ENCODE results near the gene VAMP5. TPM values are rescaled to one million over a fixed set of nuclear protein-coding genes. Genes with fewer than 3 reads are reported as not detected.

VAMP5 gene
- total and polyA plus RNA-seq, 9 of the 15 experiments (the other 6 are each of a cell fraction or from before 2014, with no cell fraction given) = 0.54 to 1.9 (median 1.5) TPM; not detected in 2

DNA sequence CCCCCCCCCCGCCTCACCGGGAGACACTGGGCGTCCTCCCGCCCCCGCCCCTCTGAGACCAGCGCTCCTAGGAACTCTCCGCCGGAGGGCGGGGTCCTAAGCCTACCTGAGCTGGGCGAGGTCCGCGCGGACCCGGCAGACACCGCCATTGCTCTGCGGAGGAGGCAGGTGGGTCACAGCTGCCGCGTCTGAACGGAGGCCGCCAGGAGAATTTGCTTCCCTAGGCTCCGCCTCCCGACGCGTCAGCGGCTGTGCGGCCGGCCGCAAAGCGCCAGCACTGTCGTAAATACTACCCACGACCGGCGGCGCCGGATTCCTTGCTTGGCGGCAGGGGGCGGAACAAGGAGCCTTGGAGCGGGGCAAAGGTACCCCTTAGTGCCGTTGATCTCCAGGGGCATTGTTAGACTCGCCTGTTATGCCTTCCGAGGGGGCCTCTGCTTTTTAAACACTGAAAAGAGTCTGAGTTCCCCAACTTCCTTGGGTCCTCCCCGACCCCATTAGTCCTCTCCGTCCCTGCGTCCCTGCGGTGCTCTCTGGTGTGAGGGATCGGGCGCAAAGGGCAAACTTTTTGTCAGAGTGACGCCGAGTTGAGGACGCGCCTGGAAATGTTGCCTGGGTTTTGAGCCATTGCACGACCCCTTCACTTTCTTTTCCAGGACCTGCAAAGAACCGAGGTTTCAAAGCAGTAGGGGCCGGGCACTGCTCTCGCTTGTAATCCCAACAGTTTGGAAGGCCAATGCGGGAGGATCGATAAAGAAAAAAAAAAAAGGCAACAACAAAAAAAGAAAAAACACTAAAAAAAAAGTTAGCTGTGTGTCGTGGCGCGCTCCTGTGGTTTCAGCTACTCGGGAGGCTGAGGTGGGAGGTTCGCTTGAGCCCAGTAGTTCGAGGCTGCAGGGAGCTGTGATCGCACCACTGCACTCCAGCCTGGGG, 22.7 kb upstream of the VAMP5 start, which contains the start of gene GGCX (continued):
- TF ChIP-seq, protein P1, sequence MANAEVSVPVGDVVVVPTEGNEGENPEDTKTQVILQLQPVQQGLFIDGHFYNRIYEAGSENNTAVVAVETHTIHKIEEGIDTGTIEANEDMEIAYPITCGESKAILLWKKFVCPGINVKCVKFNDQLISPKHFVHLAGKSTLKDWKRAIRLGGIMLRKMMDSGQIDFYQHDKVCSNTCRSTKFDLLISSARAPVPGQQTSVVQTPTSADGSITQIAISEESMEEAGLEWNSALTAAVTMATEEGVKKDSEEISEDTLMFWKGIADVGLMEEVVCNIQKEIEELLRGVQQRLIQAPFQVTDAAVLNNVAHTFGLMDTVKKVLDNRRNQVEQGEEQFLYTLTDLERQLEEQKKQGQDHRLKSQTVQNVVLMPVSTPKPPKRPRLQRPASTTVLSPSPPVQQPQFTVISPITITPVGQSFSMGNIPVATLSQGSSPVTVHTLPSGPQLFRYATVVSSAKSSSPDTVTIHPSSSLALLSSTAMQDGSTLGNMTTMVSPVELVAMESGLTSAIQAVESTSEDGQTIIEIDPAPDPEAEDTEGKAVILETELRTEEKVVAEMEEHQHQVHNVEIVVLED (CRISPR knock-in tag; IDR thresholded peaks at IDR 0.05) = peak; percentile 53; the same call in 1 of the 2 replicates
- TF ChIP-seq MNT (conservative IDR thresholded peaks at IDR 0.05) (peak in 1 of 2 experiments; percentile 73; a peak in 2 of 4 replicates), ZNF766 (CRISPR knock-in tag; conservative IDR thresholded peaks at IDR 0.05) (0 out of 2 replicates have a peak, but pooled peaks have one; percentile 40), NFATC3 (IDR thresholded peaks at IDR 0.05) (no peak), YY1 (IDR thresholded peaks at IDR 0.05; ENCODE audit: borderline replicate concordance in 1 of 3, control insufficient read depth in 1 of 3, extremely low read depth in 1 of 3, insufficient read depth in 3 of 3, insufficient read length in 1 of 3, insufficient replicate concordance in 2 of 3, low read depth in 1 of 3, low read length in 2 of 3) (peak; percentile 69 to 94 (median 89)), NKRF (IDR thresholded peaks at IDR 0.05; ENCODE audit: borderline replicate concordance) (0 out of 2 replicates have a peak, but pooled peaks have one; percentile 24), ZNF384 (IDR thresholded peaks at IDR 0.05; ENCODE audit: low read depth, low read length) (peak; percentile 38), HMGXB4 (CRISPR knock-in tag; IDR thresholded peaks at IDR 0.05) (0 out of 2 replicates have a peak, but pooled peaks have one; percentile 48), FOXJ3 (CRISPR knock-in tag; IDR thresholded peaks at IDR 0.05) (no peak), EP400 (IDR thresholded peaks at IDR 0.05) (peak; percentile 80), GTF2F1 (IDR thresholded peaks at IDR 0.05; ENCODE audit: low read depth, low read length) (peak; percentile 41; the same call in 1 of the 2 replicates), MEF2A (IDR thresholded peaks at IDR 0.05; ENCODE audit: control insufficient read depth, low read depth, low read length) (no peak), ZNF507 (tag; conservative IDR thresholded peaks at IDR 0.05) (no peak), ZKSCAN1 (IDR thresholded peaks at IDR 0.05; ENCODE audit: low read depth, low read length) (0 out of 2 replicates have a peak, but pooled peaks have one; percentile 17), POLR2H (tag; IDR thresholded peaks at IDR 0.05; ENCODE audit: low read depth) (peak; percentile 60), HOMEZ (CRISPR knock-in tag; IDR thresholded peaks at IDR 0.05) (no peak)

Measured in K562 (cell line).